Stimulated activated naive CD8-positive, alpha-beta T cell treated with anti-CD3 and anti-CD28 coated beads, Interleukin-15, amount 100 ng/mL, for 72 hours (primary cell): ENCODE results near the gene SNW1.
"Not testable (repeated sequence)": the region's sequence is repeated elsewhere in the genome, so short reads cannot be mapped to it uniquely, and the experiment has no call there.

Experiments used
- ATAC-seq: fragments of 150-1000 bp; cut with Tn5 transposase; 2 replicates; pipeline ENCODE4 v1.10.0; 2021; ENCODE audit warnings: mild to moderate bottlenecking, moderate library complexity
- DNase-seq, 2 donors: peaks; one replicate each; pipeline ENCODE4 v3.0.0; 2021 to 2022
- H3K27ac Mint-ChIP-seq, 2 donors: one replicate each; pipeline ENCODE4 v1.8.0; 2022; ENCODE audit warnings: mild to moderate bottlenecking in 2 of 2, mixed read lengths in 2 of 2, moderate library complexity in 2 of 2
- H3K27me3 Mint-ChIP-seq: one replicate; pipeline ENCODE4 v1.8.0; 2022; ENCODE audit warnings: mixed read lengths
- H3K4me1 Mint-ChIP-seq: one replicate; pipeline ENCODE4 v1.8.0; 2022; ENCODE audit warnings: mild to moderate bottlenecking, mixed read lengths
- H3K4me3 Mint-ChIP-seq, 2 donors: one replicate each; pipeline ENCODE4 v1.8.0; 2022; ENCODE audit warnings: mild to moderate bottlenecking in 2 of 2, mixed read lengths in 2 of 2, moderate library complexity in 1 of 2
- H3K9me3 Mint-ChIP-seq, 2 donors: one replicate each; pipeline ENCODE4 v1.8.0; 2022; ENCODE audit warnings: mixed read lengths in 2 of 2

The SNW1 gene

GRCh38 chr14:77768442-77769069 lies 7.6 kb upstream of the SNW1 start:
- H3K9me3 Mint-ChIP-seq, DNase-seq, ATAC-seq, H3K27ac Mint-ChIP-seq, H3K4me3 Mint-ChIP-seq, H3K4me1 Mint-ChIP-seq, H3K27me3 Mint-ChIP-seq: not testable (repeated sequence)

GRCh38 chr14:77763978-77764377 lies 3.0 kb upstream of the SNW1 start:
- Mint-ChIP-seq H3K9me3 (no peaks in the 10 kb centered on the region), H3K4me1 (peaks cover 19% of the 10 kb centered on the region), H3K27me3 (no peaks in the 10 kb centered on the region), H3K4me3 (no peak overlapping the region), H3K27ac (no peak overlapping the region)
- ATAC-seq (no peak), DNase-seq (no peak)

GRCh38 chr14:77763316-77763715 lies 2.4 kb upstream of the SNW1 start:
- H3K27ac Mint-ChIP-seq, result no peak overlapping the region
- H3K27me3 Mint-ChIP-seq, result no peaks in the 10 kb centered on the region
- DNase-seq, result no peak
- no peak for ATAC-seq
- H3K4me1 Mint-ChIP-seq, result peaks cover 25% of the 10 kb centered on the region
- no peak overlapping the region for H3K4me3 Mint-ChIP-seq
- no peaks in the 10 kb centered on the region for H3K9me3 Mint-ChIP-seq

DNA sequence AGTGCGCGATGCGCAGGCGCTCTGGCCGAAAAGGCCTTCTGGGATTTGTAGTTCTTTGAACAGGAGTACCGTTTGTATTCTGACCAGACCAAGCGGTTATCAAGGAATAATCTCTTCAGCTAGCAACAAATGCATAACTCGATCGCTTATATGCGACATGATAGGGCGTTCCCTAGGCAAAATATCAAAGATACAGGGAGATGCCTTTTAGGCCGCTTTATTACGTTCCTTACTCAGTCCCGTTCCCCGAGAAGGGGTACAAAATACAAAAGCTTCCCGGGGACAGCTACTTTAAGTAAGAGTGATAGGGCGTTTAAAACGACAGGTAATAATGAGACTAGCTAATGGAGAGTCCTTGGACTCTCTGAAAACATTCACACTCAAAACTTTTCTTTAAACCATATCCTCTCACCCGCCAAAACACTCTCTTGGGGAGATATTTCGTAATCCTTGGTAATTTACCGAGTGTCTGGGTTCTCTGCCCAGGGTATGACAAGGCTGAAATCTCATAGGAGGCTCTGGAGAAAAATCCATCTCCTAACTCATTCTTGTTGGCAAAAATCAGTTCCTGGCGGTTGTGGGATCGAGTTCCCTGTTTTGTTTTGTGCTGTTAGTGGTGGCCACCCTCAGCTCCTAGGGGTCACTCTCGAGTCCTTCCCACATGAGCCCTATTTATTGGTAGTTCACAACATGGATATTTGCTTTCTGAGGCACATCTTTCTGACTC lies 412 bp upstream of the SNW1 start:
- no peaks in the 10 kb centered on the region for H3K27me3 Mint-ChIP-seq

GRCh38 chr14:77752799-77753516 lies 8.0 kb downstream of the SNW1 start:
- peaks cover 38% of the 10 kb centered on the region for H3K4me1 Mint-ChIP-seq
- no peaks in the 10 kb centered on the region for H3K9me3 Mint-ChIP-seq
- H3K4me3 Mint-ChIP-seq, result no peak overlapping the region
- DNase-seq, result no peak
- no peaks in the 10 kb centered on the region for H3K27me3 Mint-ChIP-seq
- ATAC-seq, result no peak
- H3K27ac Mint-ChIP-seq, result peak overlapping the region; percentile 27 to 61

More for the DNA sequence above, 412 bp upstream of the SNW1 start:
- peak; percentile 22 for ATAC-seq
- peak overlapping the region; percentile 92 to 96 for H3K4me3 Mint-ChIP-seq
- H3K9me3 Mint-ChIP-seq, result no peaks in the 10 kb centered on the region
- H3K27ac Mint-ChIP-seq, result peak overlapping the region; percentile 99
- DNase-seq, result peak in 1 of 2 donors; percentile 12
- peaks cover 44% of the 10 kb centered on the region for H3K4me1 Mint-ChIP-seq

- Mint-ChIP-seq H3K27me3 (no peaks in the 10 kb centered on the region), H3K4me3 (no peak overlapping the region), H3K27ac (no peak overlapping the region), H3K9me3 (no peaks in the 10 kb centered on the region), H3K4me1 (peaks cover 31% of the 10 kb centered on the region)
- no peak for ATAC-seq
- no peak for DNase-seq
Measured at GRCh38 chr14:77752266-77752665, 8.7 kb downstream of the SNW1 start.

DNA sequence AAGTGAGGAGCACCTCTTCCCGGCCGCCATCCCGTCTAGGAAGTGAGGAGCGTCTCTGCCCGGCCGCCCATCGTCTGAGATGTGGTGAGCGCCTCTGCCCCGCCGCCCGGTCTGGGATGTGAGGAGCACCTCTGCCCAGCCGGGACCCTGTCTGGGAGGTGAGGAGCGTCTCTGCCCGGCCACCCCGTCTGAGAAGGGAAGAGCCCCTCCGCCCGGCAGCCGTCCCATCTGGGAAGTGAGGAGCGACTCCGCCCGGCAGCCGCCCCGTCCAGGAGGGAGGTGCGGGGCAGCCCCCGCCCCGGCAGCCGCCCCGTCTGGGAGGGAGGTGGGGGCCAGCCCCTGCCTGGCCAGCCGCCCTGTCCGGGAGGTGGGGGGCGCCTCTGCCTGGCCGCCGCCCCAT lies 13.5 kb downstream of the SNW1 start:
- peaks cover 19% of the 10 kb centered on the region for H3K4me1 Mint-ChIP-seq
- H3K9me3 Mint-ChIP-seq, DNase-seq, H3K27me3 Mint-ChIP-seq, H3K4me3 Mint-ChIP-seq, H3K27ac Mint-ChIP-seq: not testable (repeated sequence)
- peak; percentile 43 for ATAC-seq

DNA sequence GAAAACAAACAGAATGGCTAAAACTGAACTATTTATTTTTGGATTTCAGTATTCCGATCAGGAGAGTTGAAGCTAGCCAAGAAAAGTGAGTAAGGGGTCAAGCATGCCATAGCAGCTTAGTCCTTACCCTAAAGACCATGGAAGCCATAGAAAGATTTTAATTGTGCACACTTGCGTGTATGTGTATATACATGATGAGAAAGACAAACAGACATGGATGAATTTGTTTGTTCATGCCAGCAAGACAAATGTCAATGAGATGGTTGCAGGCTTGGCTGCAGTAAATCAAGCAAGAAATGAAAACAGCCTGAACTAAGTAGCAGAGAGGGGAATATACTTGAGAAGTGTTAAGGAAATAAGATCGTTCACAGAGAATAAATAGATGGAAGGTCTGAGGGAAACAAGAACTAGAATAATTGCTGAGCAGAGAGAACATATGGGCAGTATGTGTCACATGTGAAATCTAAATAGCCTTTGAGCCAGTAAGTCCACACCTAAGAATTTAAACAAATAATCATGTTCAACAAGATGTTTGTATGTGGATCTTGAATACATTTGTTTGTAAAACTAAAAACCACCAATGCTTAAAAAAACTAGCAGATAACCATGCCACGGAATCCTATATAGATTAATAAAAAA lies 14.8 kb downstream of the SNW1 start:
- ATAC-seq, result no peak
- Mint-ChIP-seq H3K4me1 (peaks cover 24% of the 10 kb centered on the region), H3K27me3 (no peaks in the 10 kb centered on the region), H3K4me3 (no peak overlapping the region), H3K9me3 (no peaks in the 10 kb centered on the region), H3K27ac (no peak overlapping the region)
- no peak for DNase-seq

DNA sequence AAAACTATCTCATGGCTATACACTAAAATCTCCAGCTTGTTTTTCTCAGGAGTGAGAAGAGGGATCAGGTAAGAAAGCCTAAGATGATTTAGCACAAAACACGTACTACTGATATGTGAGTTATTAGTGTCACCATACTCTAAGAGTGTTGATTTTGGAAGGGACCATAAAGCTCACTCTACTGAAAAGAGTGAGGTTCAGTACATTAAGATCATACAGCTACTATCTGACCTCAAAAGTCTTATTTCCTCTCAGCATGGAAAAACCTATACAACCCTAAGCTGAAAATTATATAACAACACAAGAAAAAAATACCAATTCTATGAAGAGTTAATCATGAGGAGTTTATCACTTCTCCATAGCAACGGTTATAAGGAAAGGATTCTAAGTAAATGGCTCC lies 19.5 kb downstream of the SNW1 start:
- H3K27ac Mint-ChIP-seq, result peak overlapping the region in 1 of 2 donors; percentile 16
- ATAC-seq, result no peak

GRCh38 chr14:77738559-77739250 lies 22.3 kb downstream of the SNW1 start:
- no peaks in the 10 kb centered on the region for H3K9me3 Mint-ChIP-seq
- peak; percentile 67 for ATAC-seq
- no peaks in the 10 kb centered on the region for H3K27me3 Mint-ChIP-seq
- H3K27ac Mint-ChIP-seq, result peak overlapping the region in 1 of 2 donors; percentile 65
- H3K4me3 Mint-ChIP-seq, result no peak overlapping the region
- no peak for DNase-seq
- peaks cover 26% of the 10 kb centered on the region for H3K4me1 Mint-ChIP-seq

More for the DNA sequence above, 19.5 kb downstream of the SNW1 start:
- Mint-ChIP-seq H3K4me1 (peaks cover 28% of the 10 kb centered on the region), H3K27me3 (no peaks in the 10 kb centered on the region), H3K9me3 (no peaks in the 10 kb centered on the region), H3K4me3 (no peak overlapping the region)
- DNase-seq, result no peak

- H3K27me3 Mint-ChIP-seq, result no peaks in the 10 kb centered on the region
- no peak for DNase-seq
- H3K4me3 Mint-ChIP-seq, result no peak overlapping the region
- H3K9me3 Mint-ChIP-seq, result no peaks in the 10 kb centered on the region
- no peak for ATAC-seq
- H3K27ac Mint-ChIP-seq, result peak overlapping the region in 1 of 2 donors; percentile 41
- H3K4me1 Mint-ChIP-seq, result peaks cover 4% of the 10 kb centered on the region
Measured at GRCh38 chr14:77730976-77731497, 29.9 kb downstream of the SNW1 start.

GRCh38 chr14:77722301-77722700 lies 38.7 kb downstream of the SNW1 start:
- H3K27ac Mint-ChIP-seq, result no peak overlapping the region
- ATAC-seq (no peak), DNase-seq (no peak)
- H3K9me3 Mint-ChIP-seq, result no peaks in the 10 kb centered on the region
- H3K4me3 Mint-ChIP-seq, result no peak overlapping the region
- no peaks in the 10 kb centered on the region for H3K27me3 Mint-ChIP-seq
- no peaks in the 10 kb centered on the region for H3K4me1 Mint-ChIP-seq

- Mint-ChIP-seq H3K27me3 (no peaks in the 10 kb centered on the region), H3K27ac (no peak overlapping the region), H3K4me3 (no peak overlapping the region), H3K4me1 (no peaks in the 10 kb centered on the region), H3K9me3 (no peaks in the 10 kb centered on the region)
- no peak for ATAC-seq
- no peak for DNase-seq
Measured at GRCh38 chr14:77721437-77721836, 39.5 kb downstream of the SNW1 start.

GRCh38 chr14:77717608-77718305 lies 43.2 kb downstream of the SNW1 start:
- Mint-ChIP-seq H3K4me1 (peaks cover 14% of the 10 kb centered on the region), H3K4me3 (no peak overlapping the region), H3K27ac (peak overlapping the region in 1 of 2 donors; percentile 11), H3K27me3 (no peaks in the 10 kb centered on the region), H3K9me3 (no peaks in the 10 kb centered on the region)
- DNase-seq, result no peak
- ATAC-seq, result no peak
